Erythroblast (primary cell): ENCODE results near the gene COIL.

ENCODE experiments used
- GATA1 ChIP-seq: IDR thresholded peaks from 2 replicates; pipeline ENCODE4 v1.6.1; 2011; ENCODE audit warnings: low read depth, mild to moderate bottlenecking, control low read depth, low read length, moderate library complexity
- POLR2A ChIP-seq: IDR thresholded peaks from 2 replicates; pipeline ENCODE4 v1.6.1; 2011; ENCODE audit warnings: mild to moderate bottlenecking, low read length

DNA sequence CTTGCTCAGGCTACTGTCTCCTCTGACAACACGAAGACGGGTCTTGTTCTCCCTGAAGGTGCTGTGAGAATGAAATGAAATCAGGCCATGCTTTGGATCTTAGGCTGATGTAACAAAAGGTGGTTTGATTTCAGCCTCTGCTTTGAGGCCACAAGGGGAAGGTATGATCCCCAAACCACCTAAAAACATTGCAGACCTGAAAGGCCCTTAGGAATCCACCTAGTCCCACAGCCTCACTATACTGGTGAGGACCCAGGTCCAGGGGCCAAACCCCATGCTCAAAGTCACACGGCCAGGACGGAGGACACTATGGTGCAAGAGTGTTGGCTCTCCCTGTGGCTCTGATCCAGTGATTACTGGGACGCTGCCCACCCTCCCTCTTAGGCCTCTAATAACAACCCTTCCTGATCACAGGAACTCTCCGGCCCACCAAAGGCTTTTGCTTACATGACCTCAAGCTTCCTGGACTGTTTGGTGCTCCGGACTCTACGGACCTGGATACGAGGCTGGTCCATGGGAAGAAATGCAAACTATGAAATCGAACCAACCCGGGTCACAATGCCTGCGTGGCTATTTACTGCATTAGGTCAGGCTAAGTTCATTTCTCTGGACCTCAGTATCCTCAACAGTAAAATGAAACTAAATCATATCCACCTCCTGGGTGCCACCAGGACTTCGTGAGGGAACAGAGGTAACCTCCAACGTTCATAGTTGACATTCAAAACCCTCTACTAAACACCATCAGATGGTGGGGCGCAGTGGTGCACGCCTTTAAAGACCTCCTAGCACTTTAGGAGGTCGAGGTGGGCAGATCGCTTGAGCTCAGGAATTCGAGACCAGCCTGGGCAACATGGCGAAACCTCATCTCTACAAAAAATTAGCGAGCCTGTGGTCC is 48.5 kb downstream of the COIL start:
- TF ChIP-seq POLR2A, result no peak
- TF ChIP-seq GATA1, result no peak
